Left lung (tissue), 10 donors: ENCODE measurements around the gene TWF2. TPM values are rescaled to one million over a fixed set of nuclear protein-coding genes. Genes with fewer than 3 reads are reported as not detected.

Experiments used
- ATAC-seq: fragments of 200-7000 bp; cut with Tn5 transposase; one replicate; pipeline ENCODE4 v1.9.1; 2020; ENCODE audit warnings: moderate library complexity
- DNase-seq, 4 donors: peaks; one replicate each; pipeline ENCODE4 v3.0.0-alpha.2; 2013 to 2020
- H3K27ac ChIP-seq, 2 donors: fragments of 200-600 bp; sonication (generic) in 1 of 2; one replicate each; pipeline versions ENCODE4 v1.5.0 to v1.8.0; 2020 to 2021
- H3K27me3 ChIP-seq, 2 donors: fragments of 200-600 bp; sonication (generic) in 1 of 2; one replicate each; pipeline versions ENCODE4 v1.5.0 to v1.8.0; 2020 to 2021
- H3K36me3 ChIP-seq, 2 donors: fragments of 200-600 bp; sonication (generic) in 1 of 2; one replicate each; pipeline versions ENCODE4 v1.5.0 to v1.8.0; 2020 to 2021
- H3K4me1 ChIP-seq, 2 donors: fragments of 200-600 bp; one replicate each; pipeline ENCODE4 v1.8.0; 2021
- H3K4me3 ChIP-seq, 2 donors: fragments of 200-600 bp; sonication (generic) in 1 of 2; one replicate each; pipeline versions ENCODE4 v1.5.0 to v1.8.0; 2020 to 2021; ENCODE audit warnings: mild to moderate bottlenecking in 1 of 2
- H3K9me3 ChIP-seq, 2 donors: fragments of 200-600 bp; sonication (generic) in 1 of 2; one replicate each; pipeline versions ENCODE4 v1.5.0 to v1.8.0; 2020 to 2021
- CTCF ChIP-seq, 2 donors: fragments of 200-600 bp; sonication (generic) in 1 of 2; IDR thresholded peaks; one replicate each; pipeline versions ENCODE4 v1.5.0 to v1.8.0; 2021; ENCODE audit warnings: antibody characterized with exemption in 2 of 2
- intact Hi-C, 2 donors: fragments of 100-400 bp; cut with DNase I; formaldehyde crosslinking; loops; one replicate each; pipeline versions ENCODE4 v1.11.2 to v1.14.2; 2022
- polyA plus RNA-seq, 6 donors: library from polyadenylated mRNA; unstranded; fragments of 120-200 nt; gene quantifications; one replicate each; pipeline ENCODE4 v1.2.1, GENCODE V29; 2013; ENCODE audit not compliant: insufficient read length in 6 of 6
- total RNA-seq, 2 donors: library from RNA; stranded (reverse); fragmentation: NEBNext Ultra II Directional; extraction: Animal tissue kit (Norgen Biotek cat#: 25700); gene quantifications; one replicate each; pipeline ENCODE4 v1.2.1, GENCODE V29; 2021
- donor health status: DM: no; HTN: yes; CAD: no.
- donor health status: DM: no; HTN: no; CAD: no.

The TWF2 gene
- total and polyA plus RNA-seq, 8 donors, result 28.9 to 77.5 (median 32.4) TPM

- Histone ChIP-seq H3K4me1 (peaks cover 0 to 31% of the 10 kb centered on the region in 2 donors), H3K27ac (no peak within 1 kb of the TSS), H3K36me3 (peaks cover 0 to 58% of the 10 kb centered on the region in 2 donors), H3K4me3 (no peak within 1 kb of the TSS), H3K9me3 (no peaks in the 10 kb centered on the region), H3K27me3 (no peaks in the 10 kb centered on the region)
- no peak for TF ChIP-seq CTCF (IDR thresholded peaks at IDR 0.05)
- peak in 2 of 4 donors; percentile 30 to 55 for DNase-seq
- intact Hi-C loops, result loop anchor here in 1 of 2 donors (10.0 kb wide), 1 partner anchor 119 kb away; no protein-coding TSS in a partner anchor
- ATAC-seq, result peak; percentile 11
Observed at GRCh38 chr3:52225452-52226228, 13.3 kb downstream of the TWF2 start, which contains the start of gene TLR9. Gene TLR9, minus strand, starts transcription at chr3:52225645. Its CDS starts 116 bp downstream, at chr3:52225529.

DNA sequence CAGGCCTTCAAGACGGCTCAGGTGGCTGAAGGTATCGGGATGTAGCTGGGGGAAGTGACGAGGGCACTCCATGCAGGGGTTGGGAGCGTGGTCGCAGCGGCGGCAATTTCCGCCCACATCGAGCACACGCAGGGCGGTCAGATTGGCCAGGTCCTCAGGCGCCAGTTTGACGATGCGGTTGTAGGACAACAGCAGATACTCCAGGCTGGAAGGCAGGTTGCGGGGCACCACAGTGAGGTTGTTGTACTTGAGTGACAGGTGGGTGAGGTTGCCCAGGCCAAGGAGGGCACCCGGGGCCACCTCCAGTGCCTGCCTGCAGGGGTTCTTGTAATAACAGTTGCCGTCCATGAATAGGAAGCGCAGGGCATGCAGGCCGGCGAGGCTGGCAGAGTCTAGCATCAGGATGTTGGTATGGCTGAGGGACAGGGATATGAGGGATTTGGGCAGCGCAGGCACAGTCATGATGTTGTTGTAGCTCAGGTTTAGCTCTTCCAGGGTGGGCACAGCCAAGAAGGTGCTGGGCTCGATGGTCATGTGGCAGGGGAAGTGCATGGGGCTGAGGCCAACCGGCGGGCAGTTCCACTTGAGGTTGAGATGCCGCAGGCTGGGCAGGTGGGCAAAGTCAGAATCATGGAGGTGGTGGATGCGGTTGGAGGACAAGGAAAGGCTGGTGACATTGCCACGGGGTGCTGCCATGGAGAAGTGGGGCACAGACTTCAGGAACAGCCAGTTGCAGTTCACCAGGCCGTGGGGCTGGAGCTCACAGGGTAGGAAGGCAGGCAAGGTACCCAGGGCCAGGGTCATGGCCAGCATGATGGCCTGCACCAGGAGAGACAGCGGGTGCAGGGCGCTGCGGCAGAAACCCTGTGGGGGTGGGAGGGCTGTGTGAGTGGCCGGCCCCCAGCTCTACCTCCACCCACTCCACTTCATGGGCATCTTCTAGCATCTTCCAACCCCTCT, 15.2 kb downstream of the TWF2 start:
- no peaks in the 10 kb centered on the region for H3K9me3 ChIP-seq

DNA sequence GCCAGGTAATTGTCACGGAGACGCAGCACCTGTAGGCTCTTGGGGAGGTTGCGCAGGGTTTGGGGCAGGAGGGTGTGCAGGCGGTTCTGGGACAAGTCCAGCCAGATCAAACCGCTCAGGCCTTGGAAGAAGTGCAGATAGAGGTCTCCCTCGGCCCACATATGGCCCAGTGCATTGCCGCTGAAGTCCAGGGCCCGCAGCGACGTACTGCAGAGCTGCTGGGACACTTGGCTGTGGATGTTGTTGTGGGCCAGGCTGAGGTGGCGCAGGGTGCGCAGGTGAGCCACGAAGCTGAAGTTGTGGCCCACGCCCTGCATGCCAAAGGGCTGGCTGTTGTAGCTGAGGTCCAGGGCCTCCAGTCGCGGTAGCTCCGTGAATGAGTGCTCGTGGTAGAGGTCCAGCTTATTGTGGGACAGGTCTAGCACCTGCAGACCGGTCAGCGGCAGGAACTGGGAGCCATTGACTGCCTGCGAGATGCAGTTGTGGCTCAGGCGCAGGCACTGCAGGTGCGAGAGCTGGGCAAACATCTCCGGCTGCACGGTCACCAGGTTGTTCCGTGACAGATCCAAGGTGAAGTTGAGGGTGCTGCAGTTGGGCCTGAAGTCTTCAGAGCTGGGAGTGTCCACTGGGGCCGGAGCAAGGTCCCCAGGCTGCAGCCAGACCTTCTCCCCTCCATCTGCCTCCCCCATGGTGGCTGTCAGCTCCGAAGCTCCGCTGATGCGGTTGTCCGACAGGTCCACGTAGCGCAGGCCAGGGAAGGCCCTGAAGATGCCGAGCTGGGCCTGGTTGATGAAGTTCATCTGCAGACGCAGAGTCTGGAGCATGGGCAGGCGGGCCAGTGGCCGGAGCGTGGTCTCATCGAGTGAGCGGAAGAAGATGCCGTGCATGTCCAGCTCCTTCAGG, 16.4 kb downstream of the TWF2 start:
- peak overlapping the region in 1 of 2 donors; percentile 28 for H3K27ac ChIP-seq
- no peak for ATAC-seq
- H3K4me3 ChIP-seq, result no peak overlapping the region
- H3K36me3 ChIP-seq, result peaks cover 0 to 28% of the 10 kb centered on the region in 2 donors
- no peaks in the 10 kb centered on the region for H3K9me3 ChIP-seq
- peak in 1 of 4 donors; percentile 72 for DNase-seq
- peaks cover 8 to 61% of the 10 kb centered on the region in 2 donors for H3K4me1 ChIP-seq
- TF ChIP-seq CTCF (IDR thresholded peaks at IDR 0.05), result no peak
- H3K27me3 ChIP-seq, result no peaks in the 10 kb centered on the region
- intact Hi-C loops, result loop anchor here in 1 of 2 donors (10.0 kb wide), 1 partner anchor 122 kb away; no protein-coding TSS in a partner anchor

More for the DNA sequence above, 15.2 kb downstream of the TWF2 start:
- H3K4me3 ChIP-seq, result no peak overlapping the region
- peak in 1 of 4 donors; percentile 65 for DNase-seq
- H3K36me3 ChIP-seq, result peaks cover 0 to 39% of the 10 kb centered on the region in 2 donors
- ATAC-seq, result no peak
- peaks cover 0 to 49% of the 10 kb centered on the region in 2 donors for H3K4me1 ChIP-seq
- no peak overlapping the region for H3K27ac ChIP-seq
- H3K27me3 ChIP-seq, result no peaks in the 10 kb centered on the region
- no peak for TF ChIP-seq CTCF (IDR thresholded peaks at IDR 0.05)
- intact Hi-C loops, result loop anchor here in 1 of 2 donors (10.0 kb wide), 1 partner anchor 121 kb away; no protein-coding TSS in a partner anchor

DNA sequence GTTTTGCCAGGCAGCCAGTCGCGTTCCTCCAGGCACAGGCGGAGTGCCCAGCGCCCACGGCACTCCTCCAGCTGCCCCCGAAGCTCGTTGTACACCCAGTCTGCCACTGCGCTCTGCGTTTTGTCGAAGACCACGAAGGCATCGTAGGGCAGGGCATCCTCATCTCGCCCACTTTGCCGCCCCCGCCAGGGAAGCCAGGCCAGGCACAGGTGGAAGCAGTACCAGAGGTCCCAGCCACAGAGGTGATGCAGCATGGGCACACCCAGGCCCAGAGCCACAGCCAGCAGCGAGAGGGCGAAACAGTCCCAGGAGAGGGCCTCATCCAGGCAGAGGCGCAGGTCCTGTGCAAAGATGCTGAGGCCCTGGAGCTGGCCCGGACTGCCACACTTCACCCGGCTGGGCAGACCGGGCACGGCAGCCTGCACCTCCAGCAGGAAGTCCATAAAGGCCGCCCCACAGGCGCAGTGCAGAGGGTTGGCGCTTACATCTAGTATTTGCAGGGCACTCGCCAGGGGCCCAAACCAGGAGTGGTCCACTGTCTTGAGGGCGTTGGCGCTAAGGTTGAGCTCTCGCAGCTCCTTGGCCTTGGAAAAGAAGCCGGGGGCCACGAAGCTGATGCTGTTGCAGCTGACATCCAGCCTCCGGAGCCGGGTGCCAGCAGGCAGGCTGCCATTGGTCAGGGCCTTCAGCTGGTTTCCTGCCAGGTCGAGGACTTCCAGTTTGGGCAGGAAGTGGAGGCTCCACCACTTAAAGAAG, 17.2 kb downstream of the TWF2 start:
- Histone ChIP-seq H3K4me3 (no peak overlapping the region), H3K36me3 (peaks cover 0 to 21% of the 10 kb centered on the region in 2 donors), H3K4me1 (peaks cover 15 to 69% of the 10 kb centered on the region in 2 donors), H3K9me3 (no peaks in the 10 kb centered on the region), H3K27ac (peak overlapping the region in 1 of 2 donors; percentile 28), H3K27me3 (no peaks in the 10 kb centered on the region)
- no peak for ATAC-seq
- DNase-seq, result peak in 1 of 4 donors; percentile 73
- intact Hi-C loops, result loop anchor here in 1 of 2 donors (10.0 kb wide), 1 partner anchor 123 kb away; no protein-coding TSS in a partner anchor
- no peak for TF ChIP-seq CTCF (IDR thresholded peaks at IDR 0.05)
